ENCODE data around the gene SESTD1.
"Not testable (repeated sequence)": the region's sequence is repeated elsewhere in the genome, so short reads cannot be mapped to it uniquely, and the experiment has no call there.

Gene SESTD1

DNA sequence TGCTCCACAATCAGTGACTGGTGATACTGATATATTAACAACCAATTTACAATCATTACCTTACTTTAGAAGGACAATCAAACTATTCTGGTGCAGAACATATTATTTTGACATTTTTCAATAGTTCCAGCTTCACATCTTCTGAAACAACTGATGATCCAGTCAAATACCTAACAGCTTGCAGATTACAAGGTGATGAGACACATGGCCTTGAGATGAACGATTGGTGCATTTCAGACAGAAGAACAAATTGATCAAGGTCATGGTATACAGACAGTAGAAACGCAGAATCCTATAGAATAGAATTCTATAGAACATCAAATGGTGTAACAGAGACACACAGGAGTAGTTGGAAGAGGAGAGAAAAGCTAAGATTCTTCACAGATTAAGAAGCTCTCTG, 24.8 kb downstream of the SESTD1 start:
- DNase-seq = no peak

- DNase-seq = no peak
Measured at GRCh38 chr2:179239195-179239594, 25.4 kb downstream of the SESTD1 start.

- DNase-seq = no peak
Measured at GRCh38 chr2:179238027-179238426, 26.6 kb downstream of the SESTD1 start.

DNA sequence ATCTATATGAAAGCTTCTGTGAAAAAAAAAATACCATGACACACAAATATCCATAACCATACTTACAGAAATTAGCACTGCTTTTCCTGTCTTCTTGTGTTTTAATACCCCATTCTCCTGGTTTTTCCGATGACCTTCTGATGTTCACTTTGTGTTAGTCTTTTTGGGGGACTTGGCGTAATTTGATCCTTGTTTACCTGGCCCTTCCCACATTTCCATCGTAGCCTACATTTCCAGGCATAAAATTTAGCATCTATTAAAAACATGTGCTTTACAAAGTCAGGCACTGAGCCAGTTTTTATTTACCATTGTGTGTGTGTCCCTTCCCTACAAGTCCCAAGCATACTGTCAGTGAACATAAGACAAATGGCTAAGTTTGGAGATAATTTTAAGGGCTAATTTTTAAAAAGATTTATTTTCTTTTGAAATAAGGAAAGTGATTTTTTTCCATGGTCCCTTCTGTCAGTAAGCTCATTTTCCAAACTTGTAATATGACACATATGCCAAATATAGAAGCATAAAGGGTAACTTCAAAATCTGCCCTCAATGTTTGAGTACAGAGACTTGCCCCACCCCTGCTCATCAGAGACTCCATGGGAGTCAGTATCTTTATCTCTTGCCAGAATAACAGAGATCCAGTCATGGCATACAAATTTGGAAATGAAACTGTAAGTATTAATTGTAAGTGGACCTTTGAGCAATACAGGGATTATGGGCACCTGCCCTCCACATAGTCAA, 27.3 kb downstream of the SESTD1 start:
- DNase-seq = no peak

DNA sequence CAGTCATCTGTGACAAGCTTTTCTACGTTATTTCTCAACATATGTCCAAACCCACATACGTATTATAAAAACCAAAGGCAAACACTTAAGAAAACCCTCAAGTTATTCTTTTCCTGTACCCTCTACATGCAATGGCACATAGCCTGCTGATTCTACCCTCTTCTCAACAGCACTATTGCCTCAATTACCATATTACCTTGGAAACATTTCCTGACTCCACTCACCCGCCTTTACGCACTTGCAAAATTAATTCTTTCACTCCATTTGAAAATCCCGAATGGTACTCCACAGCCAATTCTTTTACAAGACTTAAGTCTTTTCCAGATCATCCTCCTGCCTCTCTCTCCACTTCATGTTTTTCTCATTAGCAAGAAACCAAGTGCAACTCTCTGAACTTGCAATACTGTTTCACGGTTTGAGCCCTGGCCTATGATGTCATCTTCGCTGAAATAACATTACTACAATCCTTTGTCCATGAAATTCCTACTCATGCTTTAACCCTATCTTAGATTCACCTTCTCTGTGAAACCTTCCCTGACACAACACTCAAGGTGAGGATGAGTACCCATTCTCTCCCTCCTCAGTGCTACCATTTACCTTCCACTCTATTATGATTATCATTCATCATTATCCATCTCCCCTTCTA, 29.0 kb downstream of the SESTD1 start:
- no peak for DNase-seq

- no peak for DNase-seq
Measured at GRCh38 chr2:179234658-179235240, 29.9 kb downstream of the SESTD1 start.

DNA sequence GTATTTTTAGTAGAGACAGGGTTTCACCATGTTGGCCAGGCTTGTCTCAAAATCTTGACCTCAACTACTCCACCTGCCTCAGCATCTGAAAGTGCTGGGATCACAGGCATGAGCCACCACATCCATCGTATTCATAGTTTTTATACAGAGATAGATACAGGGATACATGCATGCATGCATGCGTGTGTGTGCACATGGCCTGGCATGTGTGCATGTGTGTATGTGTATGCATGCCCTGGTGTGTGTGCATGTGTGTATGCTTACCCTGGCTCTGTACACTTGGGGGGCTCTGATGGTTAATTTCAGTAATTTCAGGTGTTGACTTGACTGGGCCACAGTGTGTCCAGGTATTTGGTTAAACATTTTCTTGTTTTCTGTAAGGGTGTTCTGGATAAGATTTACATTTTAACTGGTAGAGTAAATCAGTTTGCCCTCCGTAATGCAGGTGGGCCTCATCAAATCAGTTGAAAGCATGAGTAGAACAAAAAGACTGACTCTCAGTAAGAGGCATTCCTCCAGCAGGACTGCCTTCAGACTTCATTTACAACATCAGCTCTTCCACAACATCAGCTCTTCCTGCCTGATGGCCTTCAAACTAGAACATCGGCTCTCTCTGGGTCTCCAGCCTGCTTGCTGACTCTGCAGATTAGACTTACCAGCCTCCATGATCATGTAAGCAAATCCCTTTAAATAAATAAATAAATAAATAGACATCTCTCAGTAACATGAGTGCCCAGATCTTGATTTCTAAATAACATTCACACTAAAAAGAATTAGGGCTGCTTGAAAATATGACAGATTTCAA, 30.8 kb downstream of the SESTD1 start:
- no peak for DNase-seq

- DNase-seq = no peak
Measured at GRCh38 chr2:179233083-179233490, 31.5 kb downstream of the SESTD1 start.

DNA sequence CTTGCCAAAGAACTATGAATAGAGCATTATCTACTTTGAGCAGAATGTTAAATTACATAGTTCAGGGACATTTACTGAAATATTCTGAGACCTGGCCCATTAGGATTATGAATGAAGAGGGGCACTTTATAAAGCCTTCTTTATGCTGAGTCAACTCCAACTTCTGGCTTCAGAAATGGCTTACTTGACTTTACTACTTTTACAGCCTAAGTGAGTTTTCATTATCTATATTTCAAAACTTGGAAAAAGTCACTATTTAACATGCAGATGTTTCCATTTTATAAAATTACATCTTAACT, 37.7 kb downstream of the SESTD1 start:
- no peak for DNase-seq

- DNase-seq = peak in 20 of 56 donors; percentile 0 to 56 (median 16)
Measured at GRCh38 chr2:179226203-179226960, 38.2 kb downstream of the SESTD1 start.

DNA sequence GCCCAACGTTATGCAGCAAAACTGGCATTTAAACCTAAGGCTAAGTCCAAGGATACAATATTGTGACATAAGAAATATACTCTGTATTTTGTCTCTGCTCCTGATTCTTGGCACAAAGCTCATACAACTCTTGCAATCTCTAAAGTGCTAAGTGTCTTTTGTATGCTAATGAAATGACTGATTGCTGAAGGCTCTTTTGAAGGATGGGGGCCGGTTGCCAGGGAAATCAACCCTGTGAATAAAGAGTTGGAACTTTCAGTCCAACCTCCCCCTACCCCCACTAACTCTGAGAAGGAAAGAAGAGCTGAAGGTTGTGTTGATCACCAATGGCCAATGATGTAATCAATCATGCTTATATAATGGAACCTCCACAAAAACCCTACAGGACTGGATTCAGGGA, 40.3 kb downstream of the SESTD1 start:
- DNase-seq = peak in 1 of 56 donors; percentile 5

- no peak for DNase-seq
Measured at GRCh38 chr2:179222076-179222475, 42.6 kb downstream of the SESTD1 start.

DNA sequence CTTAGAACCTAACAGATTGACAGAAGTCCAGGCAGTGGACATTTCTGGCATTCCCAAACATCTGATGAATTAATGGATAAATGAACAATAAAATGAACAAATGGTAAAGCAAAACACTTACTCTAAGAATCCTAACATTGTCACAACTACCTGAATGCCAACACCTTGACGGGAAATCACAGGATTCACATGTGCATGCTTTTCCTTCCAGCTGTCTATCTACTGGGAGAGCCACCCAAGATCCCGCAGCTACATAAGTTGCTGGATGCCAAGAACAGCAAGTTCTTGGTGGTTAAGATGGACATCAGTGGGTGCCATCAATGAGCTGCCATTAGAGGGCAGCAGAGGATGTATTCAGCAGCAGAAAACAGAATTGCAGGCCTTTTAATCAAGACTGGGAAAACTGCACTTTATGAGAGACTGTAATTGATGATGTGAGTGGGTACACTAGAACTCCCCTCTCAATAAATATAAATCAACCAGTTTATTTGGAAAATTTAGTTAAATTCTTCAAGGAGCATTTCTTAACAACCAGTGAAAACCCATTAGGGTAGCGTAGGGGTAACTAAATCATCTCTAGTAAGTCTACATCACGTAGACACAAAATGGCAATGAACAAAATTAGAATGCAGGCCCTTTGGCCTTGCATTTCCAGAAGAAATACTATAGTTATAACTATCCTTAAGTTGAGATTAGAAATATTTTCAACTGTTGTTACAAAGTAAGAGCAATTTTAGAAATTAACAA, 45.6 kb downstream of the SESTD1 start:
- peak in 43 of 56 donors; percentile 3 to 88 (median 47) for DNase-seq

DNA sequence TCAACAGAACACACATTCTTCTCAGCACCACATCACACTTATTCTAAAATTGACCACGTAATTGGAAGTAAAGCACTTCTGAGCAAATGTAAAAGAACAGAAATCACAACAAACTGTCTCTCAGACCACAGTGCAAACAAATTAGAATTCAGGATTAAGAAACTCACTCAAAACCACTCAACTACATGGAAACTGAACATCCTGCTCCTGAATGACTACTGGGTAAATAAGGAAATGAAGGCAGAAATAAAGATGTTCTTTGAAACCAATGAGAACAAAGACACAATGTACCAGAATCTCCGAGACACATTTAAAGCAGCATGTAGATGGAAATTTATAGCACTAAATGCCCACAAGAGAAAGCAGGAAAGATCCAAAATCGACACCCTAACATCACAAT, 50.0 kb downstream of the SESTD1 start:
- not testable (repeated sequence) for DNase-seq

- DNase-seq = no peak
Measured at GRCh38 chr2:179211355-179211754, 53.3 kb downstream of the SESTD1 start.

- not testable (repeated sequence) for DNase-seq
Measured at GRCh38 chr2:179208277-179208676, 56.4 kb downstream of the SESTD1 start.

DNA sequence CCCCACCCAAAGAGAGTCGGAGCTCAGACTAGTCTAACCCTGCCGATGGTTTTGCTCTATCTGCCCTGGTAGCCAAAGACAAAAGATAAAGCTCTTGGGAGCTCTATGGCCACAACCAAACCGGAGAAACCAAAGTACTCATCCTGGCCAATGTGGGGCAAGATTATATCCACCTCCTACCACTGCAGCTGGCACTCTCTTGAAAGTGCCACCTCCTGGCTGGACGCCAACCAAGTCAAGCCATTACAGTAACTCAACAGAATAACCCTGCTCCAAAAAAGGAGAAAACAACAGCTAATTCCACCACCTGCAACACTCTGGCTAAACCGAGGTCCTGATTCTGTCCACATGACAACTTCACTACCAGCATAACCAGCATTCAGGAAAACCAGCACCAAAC, 57.6 kb downstream of the SESTD1 start:
- no peak for DNase-seq

GRCh38 chr2:179201869-179202268, 62.8 kb downstream of the SESTD1 start:
- DNase-seq = no peak

- peak in 1 of 56 donors; percentile 1 for DNase-seq
Measured at GRCh38 chr2:179195926-179196590, 68.6 kb downstream of the SESTD1 start.

DNA sequence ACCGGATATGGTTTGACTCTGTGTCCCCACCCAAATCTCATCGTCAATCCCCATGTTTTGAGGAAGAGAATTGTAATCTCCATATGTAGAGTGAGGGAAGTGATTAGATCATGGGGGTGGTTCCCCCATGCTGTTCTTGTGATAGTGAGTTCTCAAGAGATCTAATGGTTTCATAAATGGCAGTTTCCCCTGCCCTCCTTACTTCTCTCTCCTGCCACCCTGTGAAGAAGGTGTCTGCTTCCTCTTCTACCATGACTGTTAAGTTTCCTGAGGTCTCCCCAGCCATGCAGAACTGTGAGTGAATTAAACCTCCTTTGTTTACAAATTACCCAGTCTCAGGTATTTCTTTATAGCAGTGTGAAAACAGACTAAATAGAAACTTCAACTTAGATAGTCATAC, 69.5 kb downstream of the SESTD1 start:
- no peak for DNase-seq

Measured in amygdala (tissue), 56 donors.